Measurements from ENCODE around the gene CDK3. TPM values are rescaled to one million over a fixed set of nuclear protein-coding genes. Genes with fewer than 3 reads are reported as not detected.
"Not testable (repeated sequence)": the region's sequence is repeated elsewhere in the genome, so short reads cannot be mapped to it uniquely, and the experiment has no call there.

The CDK3 gene
- total RNA-seq, 1 experiment from 2014 or later: 9.8 TPM

DNA sequence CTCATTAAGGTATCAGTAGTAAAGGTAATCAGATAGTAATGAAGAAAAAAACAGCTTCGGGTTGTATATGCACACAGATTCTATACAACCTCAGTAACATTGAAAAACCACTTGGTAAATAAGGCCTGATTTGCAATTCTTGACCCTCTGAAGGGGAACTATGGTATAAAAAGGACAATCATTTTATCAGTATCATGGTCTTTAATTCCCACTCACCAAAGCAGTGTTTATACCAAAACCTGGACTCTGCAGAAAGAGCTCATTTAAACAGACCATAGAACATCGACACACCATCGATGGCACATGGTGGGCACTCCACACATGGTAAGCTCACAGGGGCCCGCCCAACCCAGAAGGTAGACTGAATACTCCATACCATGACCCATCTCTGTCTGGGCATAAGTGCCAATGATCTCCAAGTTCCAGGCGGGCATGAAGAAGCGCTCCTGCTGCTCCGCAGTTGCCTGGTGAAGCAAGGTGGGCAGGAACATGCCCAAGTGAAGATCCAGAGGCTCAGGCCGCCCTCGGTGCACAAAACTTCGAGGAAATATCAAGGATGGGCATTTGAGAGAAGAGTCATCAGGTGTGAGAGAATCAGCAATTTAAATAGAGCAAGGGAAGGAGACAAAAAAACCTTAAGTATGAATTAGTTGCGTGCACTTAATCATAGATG lies 40.7 kb upstream of the CDK3 start:
- peaks cover 7% of the 10 kb centered on the region for H3K4me1 Mint-ChIP-seq (ENCODE audit: low read depth, unreplicated experiment)
- no peaks in the 10 kb centered on the region for H3K27me3 Mint-ChIP-seq (ENCODE audit: unreplicated experiment)
- no peak for DNase-seq
- TF ChIP-seq, protein P1, sequence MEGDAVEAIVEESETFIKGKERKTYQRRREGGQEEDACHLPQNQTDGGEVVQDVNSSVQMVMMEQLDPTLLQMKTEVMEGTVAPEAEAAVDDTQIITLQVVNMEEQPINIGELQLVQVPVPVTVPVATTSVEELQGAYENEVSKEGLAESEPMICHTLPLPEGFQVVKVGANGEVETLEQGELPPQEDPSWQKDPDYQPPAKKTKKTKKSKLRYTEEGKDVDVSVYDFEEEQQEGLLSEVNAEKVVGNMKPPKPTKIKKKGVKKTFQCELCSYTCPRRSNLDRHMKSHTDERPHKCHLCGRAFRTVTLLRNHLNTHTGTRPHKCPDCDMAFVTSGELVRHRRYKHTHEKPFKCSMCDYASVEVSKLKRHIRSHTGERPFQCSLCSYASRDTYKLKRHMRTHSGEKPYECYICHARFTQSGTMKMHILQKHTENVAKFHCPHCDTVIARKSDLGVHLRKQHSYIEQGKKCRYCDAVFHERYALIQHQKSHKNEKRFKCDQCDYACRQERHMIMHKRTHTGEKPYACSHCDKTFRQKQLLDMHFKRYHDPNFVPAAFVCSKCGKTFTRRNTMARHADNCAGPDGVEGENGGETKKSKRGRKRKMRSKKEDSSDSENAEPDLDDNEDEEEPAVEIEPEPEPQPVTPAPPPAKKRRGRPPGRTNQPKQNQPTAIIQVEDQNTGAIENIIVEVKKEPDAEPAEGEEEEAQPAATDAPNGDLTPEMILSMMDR (IDR thresholded peaks at IDR 0.05; ENCODE audit: unreplicated experiment): no peak
- CTCF ChIA-PET: interaction anchor here (0.7 kb wide), 1 partner anchor 14 kb away, joined by 3 read pairs; no protein-coding TSS in a partner anchor
- H3K9me3 Mint-ChIP-seq (ENCODE audit: low read depth, unreplicated experiment): no peaks in the 10 kb centered on the region
- intact Hi-C loops (cut with micrococcal nuclease; ENCODE audit: unreplicated experiment): no loop called here
- no peak overlapping the region for H3K27ac Mint-ChIP-seq (ENCODE audit: unreplicated experiment)
- H3K4me3 Mint-ChIP-seq (ENCODE audit: low read depth, unreplicated experiment): no peak overlapping the region
- peaks cover 24% of the 10 kb centered on the region for H3K36me3 Mint-ChIP-seq (ENCODE audit: insufficient read depth, unreplicated experiment)
- BruUV-seq (replicated peaks): no TSS peak

DNA sequence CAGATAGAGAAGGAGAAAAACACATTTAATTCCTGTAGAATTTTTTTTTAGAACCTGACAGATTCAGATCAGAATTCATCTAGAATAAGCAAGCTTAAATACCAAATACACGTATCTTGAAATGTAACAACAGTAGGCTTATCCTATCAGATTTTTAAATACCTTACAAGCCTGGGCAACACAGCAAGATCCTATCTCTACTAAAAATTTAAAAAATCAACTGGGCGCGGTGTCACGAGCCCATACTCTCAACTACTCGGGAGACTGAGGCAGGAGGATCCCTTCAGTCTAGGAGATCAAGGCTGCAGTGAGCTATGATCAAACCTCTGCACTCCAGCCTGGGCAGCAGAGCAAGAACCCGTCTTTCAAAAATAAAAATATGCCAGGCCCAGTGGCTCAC lies 35.2 kb upstream of the CDK3 start:
- intact Hi-C loops (cut with micrococcal nuclease; ENCODE audit: unreplicated experiment): no loop called here
- no peaks in the 10 kb centered on the region for H3K9me3 Mint-ChIP-seq (ENCODE audit: low read depth, unreplicated experiment)
- DNase-seq: no peak
- CTCF ChIA-PET: interaction anchor here (0.6 to 1.4 kb wide), 3 partner anchors 14 to 110 kb away, joined by 3 to 6 read pairs (median 3); partner anchors contain the start of gene WBP2
- H3K4me1 Mint-ChIP-seq (ENCODE audit: low read depth, unreplicated experiment): peaks cover 9% of the 10 kb centered on the region
- no TSS peak for BruUV-seq (replicated peaks)
- H3K36me3 Mint-ChIP-seq (ENCODE audit: insufficient read depth, unreplicated experiment): peaks cover 18% of the 10 kb centered on the region
- H3K27me3 Mint-ChIP-seq (ENCODE audit: unreplicated experiment): no peaks in the 10 kb centered on the region
- no peak overlapping the region for H3K27ac Mint-ChIP-seq (ENCODE audit: unreplicated experiment)
- TF ChIP-seq, protein P1 (IDR thresholded peaks at IDR 0.05; ENCODE audit: unreplicated experiment): no peak
- no peak overlapping the region for H3K4me3 Mint-ChIP-seq (ENCODE audit: low read depth, unreplicated experiment)

DNA sequence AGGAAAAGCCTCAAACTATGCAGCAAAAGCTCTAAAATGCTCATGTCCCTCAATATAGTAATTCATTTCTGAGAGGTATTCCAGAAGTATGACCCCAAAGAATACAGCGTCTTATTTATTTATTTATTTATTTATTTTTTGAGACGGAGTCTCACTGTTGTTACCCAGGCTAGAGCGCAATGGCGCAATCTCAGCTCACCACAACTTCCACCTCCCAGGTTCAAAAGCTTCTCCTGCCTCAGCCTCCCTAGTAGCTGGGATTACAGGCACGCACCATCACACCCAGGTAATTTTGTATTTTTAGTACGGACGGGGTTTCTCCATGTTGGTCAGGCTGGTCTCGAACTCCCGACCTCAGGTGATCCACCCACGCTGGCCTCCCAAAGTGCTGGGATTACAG lies 31.6 kb upstream of the CDK3 start:
- H3K27ac Mint-ChIP-seq (ENCODE audit: unreplicated experiment); intact Hi-C loops (cut with micrococcal nuclease; ENCODE audit: unreplicated experiment); BruUV-seq (replicated peaks); H3K4me3 Mint-ChIP-seq (ENCODE audit: low read depth, unreplicated experiment); H3K4me1 Mint-ChIP-seq (ENCODE audit: low read depth, unreplicated experiment); H3K9me3 Mint-ChIP-seq (ENCODE audit: low read depth, unreplicated experiment); DNase-seq; H3K27me3 Mint-ChIP-seq (ENCODE audit: unreplicated experiment): not testable (repeated sequence)
- CTCF ChIA-PET: interaction anchor here (0.6 to 1.1 kb wide), 2 partner anchors 83 to 371 kb away, joined by 3 to 4 read pairs; no protein-coding TSS in a partner anchor
- H3K36me3 Mint-ChIP-seq (ENCODE audit: insufficient read depth, unreplicated experiment): peaks cover 45% of the 10 kb centered on the region

DNA sequence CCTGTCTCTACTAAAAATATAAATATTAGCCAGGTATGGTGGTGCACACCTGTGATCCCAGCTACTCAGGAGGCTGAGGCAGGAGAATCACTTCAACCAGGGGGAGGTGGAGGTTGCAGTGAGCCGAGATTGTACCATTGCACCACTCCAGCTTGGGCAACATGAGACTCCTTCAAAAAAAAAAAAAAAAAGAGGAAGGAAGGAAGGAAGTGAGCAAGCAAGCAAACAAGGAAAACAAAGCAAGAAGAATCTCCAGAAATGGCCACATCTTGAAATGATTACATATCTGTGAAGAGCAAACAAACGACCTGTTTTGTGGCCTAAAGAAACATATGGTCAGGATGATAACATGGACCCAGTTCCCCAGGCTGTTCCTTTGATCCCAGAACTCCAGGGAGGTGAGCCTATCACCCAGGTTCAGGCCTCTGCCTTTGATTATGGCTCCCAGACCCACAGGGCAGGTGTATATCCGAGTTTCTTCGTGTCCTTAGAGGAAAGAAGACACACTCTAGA lies 30.6 kb upstream of the CDK3 start:
- H3K4me3 Mint-ChIP-seq (ENCODE audit: low read depth, unreplicated experiment): no peak overlapping the region
- BruUV-seq (replicated peaks): no TSS peak
- CTCF ChIA-PET: no interaction called here
- TF ChIP-seq, protein P1 (IDR thresholded peaks at IDR 0.05; ENCODE audit: unreplicated experiment): no peak
- no peaks in the 10 kb centered on the region for H3K9me3 Mint-ChIP-seq (ENCODE audit: low read depth, unreplicated experiment)
- H3K36me3 Mint-ChIP-seq (ENCODE audit: insufficient read depth, unreplicated experiment): peaks cover 41% of the 10 kb centered on the region
- no peaks in the 10 kb centered on the region for H3K27me3 Mint-ChIP-seq (ENCODE audit: unreplicated experiment)
- intact Hi-C loops (cut with micrococcal nuclease; ENCODE audit: unreplicated experiment): no loop called here
- no peak for DNase-seq
- H3K4me1 Mint-ChIP-seq (ENCODE audit: low read depth, unreplicated experiment): peaks cover 9% of the 10 kb centered on the region
- no peak overlapping the region for H3K27ac Mint-ChIP-seq (ENCODE audit: unreplicated experiment)

DNA sequence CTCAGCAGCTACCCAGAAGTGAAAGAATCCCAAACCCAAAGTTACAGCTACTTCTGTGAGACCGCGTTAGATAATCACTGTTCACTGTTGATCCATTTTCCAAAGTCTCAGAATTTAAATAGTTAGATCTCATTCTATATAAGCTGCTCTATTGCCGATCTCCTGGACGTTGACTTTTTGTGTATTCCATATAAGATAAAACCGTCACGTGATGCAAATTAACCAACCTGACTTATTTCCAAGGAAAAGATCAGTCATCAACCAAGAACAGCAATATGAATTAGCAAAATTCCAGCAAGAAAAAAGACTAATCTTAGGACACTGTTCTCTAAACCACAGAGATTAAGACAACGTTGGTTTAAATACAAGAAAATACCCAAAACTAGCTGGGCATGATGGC lies 30.0 kb upstream of the CDK3 start:
- no peak for DNase-seq
- no peaks in the 10 kb centered on the region for H3K27me3 Mint-ChIP-seq (ENCODE audit: unreplicated experiment)
- peaks cover 13% of the 10 kb centered on the region for H3K4me1 Mint-ChIP-seq (ENCODE audit: low read depth, unreplicated experiment)
- CTCF ChIA-PET: no interaction called here
- no TSS peak for BruUV-seq (replicated peaks)
- intact Hi-C loops (cut with micrococcal nuclease; ENCODE audit: unreplicated experiment): no loop called here
- H3K9me3 Mint-ChIP-seq (ENCODE audit: low read depth, unreplicated experiment): no peaks in the 10 kb centered on the region
- TF ChIP-seq, protein P1 (IDR thresholded peaks at IDR 0.05; ENCODE audit: unreplicated experiment): no peak
- no peak overlapping the region for H3K4me3 Mint-ChIP-seq (ENCODE audit: low read depth, unreplicated experiment)
- peaks cover 41% of the 10 kb centered on the region for H3K36me3 Mint-ChIP-seq (ENCODE audit: insufficient read depth, unreplicated experiment)
- no peak overlapping the region for H3K27ac Mint-ChIP-seq (ENCODE audit: unreplicated experiment)

DNA sequence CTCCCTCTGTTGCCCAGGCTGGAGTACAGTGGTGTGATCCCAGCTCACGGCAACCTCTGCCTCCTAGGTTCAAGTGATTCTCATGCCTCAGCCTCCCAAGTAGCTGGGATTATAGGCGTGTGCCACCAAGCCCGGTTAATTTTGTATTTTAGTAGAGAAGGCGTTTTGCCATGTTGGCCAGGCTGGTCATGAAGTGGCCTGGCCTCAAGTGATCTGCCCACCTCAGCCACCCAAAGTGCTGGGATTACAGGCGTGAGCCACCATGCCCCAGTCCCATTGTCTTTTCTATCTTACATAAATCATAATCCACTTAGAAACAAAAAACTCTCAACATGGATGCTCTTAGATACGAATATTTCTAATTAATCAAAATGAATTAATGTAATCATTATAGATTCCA lies 25.5 kb upstream of the CDK3 start:
- H3K4me3 Mint-ChIP-seq (ENCODE audit: low read depth, unreplicated experiment): peak overlapping the region; percentile 53
- intact Hi-C loops (cut with micrococcal nuclease; ENCODE audit: unreplicated experiment); CTCF ChIA-PET; H3K9me3 Mint-ChIP-seq (ENCODE audit: low read depth, unreplicated experiment); BruUV-seq (replicated peaks); H3K27me3 Mint-ChIP-seq (ENCODE audit: unreplicated experiment); DNase-seq: not testable (repeated sequence)
- peak overlapping the region; percentile 40 for H3K27ac Mint-ChIP-seq (ENCODE audit: unreplicated experiment)
- H3K36me3 Mint-ChIP-seq (ENCODE audit: insufficient read depth, unreplicated experiment): peaks cover 68% of the 10 kb centered on the region
- H3K4me1 Mint-ChIP-seq (ENCODE audit: low read depth, unreplicated experiment): peaks cover 15% of the 10 kb centered on the region

All from Calu3 (cell line).